IPS-NIHi11 (cell line): ENCODE results near the gene ACVR1B.

Source experiments
- DNase-seq: peaks from one replicate; pipeline ENCODE4 v3.0.0; 2012; ENCODE audit warnings: mixed read lengths, low spot score

Gene ACVR1B

GRCh38 chr12:51951199-51951842 lies at the start of gene ACVR1B:
Gene ACVR1B (plus strand): TSS chr12:51951699. CDS start chr12:51951744, 45 bp downstream.
- peak; percentile 96 for DNase-seq

GRCh38 chr12:51901881-51902280 lies 49.6 kb upstream of the ACVR1B start:
- no peak for DNase-seq

- DNase-seq = no peak
Measured at GRCh38 chr12:51904951-51905470, 46.5 kb upstream of the ACVR1B start.

GRCh38 chr12:51905471-51906429 lies 45.7 kb upstream of the ACVR1B start:
- no peak for DNase-seq

- DNase-seq = peak; percentile 30
Measured at GRCh38 chr12:51906430-51907082, 44.9 kb upstream of the ACVR1B start.

GRCh38 chr12:51907083-51907855 lies 44.2 kb upstream of the ACVR1B start, which contains the start of gene ACVRL1:
Gene ACVRL1 (plus strand): TSS chr12:51907504. CDS start chr12:51912475, 4,971 bp downstream.
- peak; percentile 79 for DNase-seq

- no peak for DNase-seq
Measured at GRCh38 chr12:51907856-51908425, 43.6 kb upstream of the ACVR1B start.

GRCh38 chr12:51908876-51909592 lies 42.5 kb upstream of the ACVR1B start:
- no peak for DNase-seq

- no peak for DNase-seq
Measured at GRCh38 chr12:51910168-51910567, 41.3 kb upstream of the ACVR1B start.

- no peak for DNase-seq
Measured at GRCh38 chr12:51910691-51911090, 40.8 kb upstream of the ACVR1B start.

GRCh38 chr12:51911307-51911706 lies 40.2 kb upstream of the ACVR1B start:
- no peak for DNase-seq

- DNase-seq = peak; percentile 49
Measured at GRCh38 chr12:51911788-51912711, 39.4 kb upstream of the ACVR1B start.

- DNase-seq = peak; percentile 65
Measured at GRCh38 chr12:51913071-51914033, 38.1 kb upstream of the ACVR1B start.

GRCh38 chr12:51914034-51914923 lies 37.2 kb upstream of the ACVR1B start:
- DNase-seq = no peak

GRCh38 chr12:51915003-51915625 lies 36.4 kb upstream of the ACVR1B start:
- DNase-seq = no peak

- no peak for DNase-seq
Measured at GRCh38 chr12:51915951-51916350, 35.5 kb upstream of the ACVR1B start.
